ENCODE results near the gene ZNF219.

ZNF219 gene

GRCh38 chr14:21077672-21078071, 20.8 kb downstream of the ZNF219 start:
- Histone ChIP-seq H3K36me3 (ENCODE audit: control insufficient read depth, insufficient read depth, low read length) (no peaks in the 10 kb centered on the region), H3K4me3 (replicated peaks; ENCODE audit: low read depth, low read length) (no peak overlapping the region), H3K27me3 (replicated peaks; ENCODE audit: control insufficient read depth, insufficient read depth, low read length) (peaks cover 2% of the 10 kb centered on the region)
- no peak for DNase-seq (ENCODE audit: extremely low read depth, insufficient read length)
- TF ChIP-seq CTCF (IDR thresholded peaks at IDR 0.05; ENCODE audit: insufficient read depth, low read length, poor library complexity, severe bottlenecking): no peak

GRCh38 chr14:21075719-21076437, 22.6 kb downstream of the ZNF219 start:
- no peak for TF ChIP-seq CTCF (IDR thresholded peaks at IDR 0.05; ENCODE audit: insufficient read depth, low read length, poor library complexity, severe bottlenecking)

GRCh38 chr14:21074398-21075272, 23.8 kb downstream of the ZNF219 start:
- TF ChIP-seq CTCF (IDR thresholded peaks at IDR 0.05; ENCODE audit: insufficient read depth, low read length, poor library complexity, severe bottlenecking): no peak
- H3K27me3 ChIP-seq (replicated peaks; ENCODE audit: control insufficient read depth, insufficient read depth, low read length): peaks cover 2% of the 10 kb centered on the region
- no peak overlapping the region for H3K4me3 ChIP-seq (replicated peaks; ENCODE audit: low read depth, low read length)
- DNase-seq (ENCODE audit: extremely low read depth, insufficient read length): no peak
- H3K36me3 ChIP-seq (ENCODE audit: control insufficient read depth, insufficient read depth, low read length): no peaks in the 10 kb centered on the region

More at GRCh38 chr14:21075719-21076437, 22.6 kb downstream of the ZNF219 start:
- Histone ChIP-seq H3K27me3 (replicated peaks; ENCODE audit: control insufficient read depth, insufficient read depth, low read length) (peaks cover 2% of the 10 kb centered on the region), H3K4me3 (replicated peaks; ENCODE audit: low read depth, low read length) (no peak overlapping the region), H3K36me3 (ENCODE audit: control insufficient read depth, insufficient read depth, low read length) (no peaks in the 10 kb centered on the region)
- no peak for DNase-seq (ENCODE audit: extremely low read depth, insufficient read length)

GRCh38 chr14:21073921-21074320, 24.5 kb downstream of the ZNF219 start:
- DNase-seq (ENCODE audit: extremely low read depth, insufficient read length): no peak
- no peaks in the 10 kb centered on the region for H3K36me3 ChIP-seq (ENCODE audit: control insufficient read depth, insufficient read depth, low read length)
- no peak overlapping the region for H3K4me3 ChIP-seq (replicated peaks; ENCODE audit: low read depth, low read length)
- TF ChIP-seq CTCF (IDR thresholded peaks at IDR 0.05; ENCODE audit: insufficient read depth, low read length, poor library complexity, severe bottlenecking): no peak
- peaks cover 2% of the 10 kb centered on the region for H3K27me3 ChIP-seq (replicated peaks; ENCODE audit: control insufficient read depth, insufficient read depth, low read length)

GRCh38 chr14:21072781-21073339, 25.6 kb downstream of the ZNF219 start:
- no peak for TF ChIP-seq CTCF (IDR thresholded peaks at IDR 0.05; ENCODE audit: insufficient read depth, low read length, poor library complexity, severe bottlenecking)
- DNase-seq (ENCODE audit: extremely low read depth, insufficient read length): no peak
- H3K36me3 ChIP-seq (ENCODE audit: control insufficient read depth, insufficient read depth, low read length): no peaks in the 10 kb centered on the region
- no peak overlapping the region for H3K4me3 ChIP-seq (replicated peaks; ENCODE audit: low read depth, low read length)
- peaks cover 5% of the 10 kb centered on the region for H3K27me3 ChIP-seq (replicated peaks; ENCODE audit: control insufficient read depth, insufficient read depth, low read length)

Measured in GM06990 (cell line).